HG02588 (cell line): ENCODE results near the gene COL18A1.
"Not testable (repeated sequence)": the region's sequence is repeated elsewhere in the genome, so short reads cannot be mapped to it uniquely, and the experiment has no call there.

Experiments
- ATAC-seq: cut with Tn5 transposase; IDR thresholded peaks from one replicate; pipeline ENCODE4 v1.9.1; 2021; ENCODE audit warnings: mild to moderate bottlenecking, moderate library complexity; ENCODE audit not compliant: unreplicated experiment

COL18A1 gene

GRCh38 chr21:45513741-45514310, 108.9 kb downstream of the COL18A1 start:
- no peak for ATAC-seq

GRCh38 chr21:45514311-45515021, 109.5 kb downstream of the COL18A1 start:
- no peak for ATAC-seq

- no peak for ATAC-seq
Measured at GRCh38 chr21:45515241-45516061, 110.5 kb downstream of the COL18A1 start.

GRCh38 chr21:45516071-45516670, 111.2 kb downstream of the COL18A1 start:
- no peak for ATAC-seq

- ATAC-seq = no peak
Measured at GRCh38 chr21:45516671-45517151, 111.7 kb downstream of the COL18A1 start.

GRCh38 chr21:45517249-45518065, 112.5 kb downstream of the COL18A1 start:
- ATAC-seq = no peak

- ATAC-seq = no peak
Measured at GRCh38 chr21:45518742-45519141, 113.8 kb downstream of the COL18A1 start.

GRCh38 chr21:45519182-45519581, 114.2 kb downstream of the COL18A1 start:
- no peak for ATAC-seq

GRCh38 chr21:45521241-45521640, 116.3 kb downstream of the COL18A1 start:
- no peak for ATAC-seq

GRCh38 chr21:45522381-45522780, 117.4 kb downstream of the COL18A1 start:
- no peak for ATAC-seq

GRCh38 chr21:45522986-45523385, 118.0 kb downstream of the COL18A1 start:
- ATAC-seq = no peak

- ATAC-seq = no peak
Measured at GRCh38 chr21:45523411-45524101, 118.6 kb downstream of the COL18A1 start.

- no peak for ATAC-seq
Measured at GRCh38 chr21:45524756-45525152, 119.8 kb downstream of the COL18A1 start.

GRCh38 chr21:45525153-45525909, 120.4 kb downstream of the COL18A1 start:
- ATAC-seq = no peak

GRCh38 chr21:45525910-45526306, 120.9 kb downstream of the COL18A1 start:
- ATAC-seq = no peak

GRCh38 chr21:45527151-45527999, 122.4 kb downstream of the COL18A1 start:
- ATAC-seq = not testable (repeated sequence)

- no peak for ATAC-seq
Measured at GRCh38 chr21:45528028-45528705, 123.2 kb downstream of the COL18A1 start.
